ENCODE results near the gene CRKL. TPM values are rescaled to one million over a fixed set of nuclear protein-coding genes. Genes with fewer than 3 reads are reported as not detected.

Gene CRKL
- total RNA-seq, 1 experiment from 2014 or later = 87.7 TPM

- no peak for ATAC-seq
- CTCF ChIA-PET = no interaction called here
- Histone ChIP-seq H3K4me1 (ENCODE audit: control insufficient read depth in 1 of 2, insufficient read depth in 2 of 2, low read length in 2 of 2) (peaks cover 7 to 30% of the 10 kb centered on the region in 2 experiments), H3K9ac (ENCODE audit: low read length) (no peak overlapping the region), H3K27ac (ENCODE audit: low read depth, low read length) (no peak overlapping the region), H3K79me2 (ENCODE audit: insufficient read depth, low read length) (peaks cover 72% of the 10 kb centered on the region), H3K27me3 (ENCODE audit: insufficient read depth, low read length) (no peaks in the 10 kb centered on the region), H3K36me3 (ENCODE audit: control insufficient read depth in 1 of 2, insufficient read depth in 2 of 2, low read length in 2 of 2) (peaks cover 25 to 43% of the 10 kb centered on the region in 2 experiments; a peak in 3 of 4 replicates), H3K4me3 (replicated peaks in 1 of 2; ENCODE audit: low read depth in 1 of 2, low read length in 2 of 2) (no peak overlapping the region), H4K20me1 (ENCODE audit: insufficient read depth) (peaks cover 9% of the 10 kb centered on the region; the same call in 1 of the 2 replicates), H2AFZ (ENCODE audit: low read depth, low read length, poor library complexity, severe bottlenecking) (no peak overlapping the region), H3K9me2 (ENCODE audit: insufficient read depth) (no peaks in the 10 kb centered on the region), H3K4me2 (ENCODE audit: low read length) (no peak overlapping the region), H3K9me3 (ENCODE audit: control insufficient read depth in 1 of 2, insufficient read depth in 1 of 2, low read depth in 1 of 2, low read length in 2 of 2) (no peaks in the 10 kb centered on the region)
- no peak for TF ChIP-seq POLR2A (IDR thresholded peaks at IDR 0.05; ENCODE audit: borderline replicate concordance, extremely low read depth, insufficient read depth, insufficient read length)
- no peak for TF ChIP-seq TCF7L2 (IDR thresholded peaks at IDR 0.05; ENCODE audit: borderline replicate concordance, extremely low read depth, insufficient read depth, insufficient read length)
- TF ChIP-seq, protein P1, sequence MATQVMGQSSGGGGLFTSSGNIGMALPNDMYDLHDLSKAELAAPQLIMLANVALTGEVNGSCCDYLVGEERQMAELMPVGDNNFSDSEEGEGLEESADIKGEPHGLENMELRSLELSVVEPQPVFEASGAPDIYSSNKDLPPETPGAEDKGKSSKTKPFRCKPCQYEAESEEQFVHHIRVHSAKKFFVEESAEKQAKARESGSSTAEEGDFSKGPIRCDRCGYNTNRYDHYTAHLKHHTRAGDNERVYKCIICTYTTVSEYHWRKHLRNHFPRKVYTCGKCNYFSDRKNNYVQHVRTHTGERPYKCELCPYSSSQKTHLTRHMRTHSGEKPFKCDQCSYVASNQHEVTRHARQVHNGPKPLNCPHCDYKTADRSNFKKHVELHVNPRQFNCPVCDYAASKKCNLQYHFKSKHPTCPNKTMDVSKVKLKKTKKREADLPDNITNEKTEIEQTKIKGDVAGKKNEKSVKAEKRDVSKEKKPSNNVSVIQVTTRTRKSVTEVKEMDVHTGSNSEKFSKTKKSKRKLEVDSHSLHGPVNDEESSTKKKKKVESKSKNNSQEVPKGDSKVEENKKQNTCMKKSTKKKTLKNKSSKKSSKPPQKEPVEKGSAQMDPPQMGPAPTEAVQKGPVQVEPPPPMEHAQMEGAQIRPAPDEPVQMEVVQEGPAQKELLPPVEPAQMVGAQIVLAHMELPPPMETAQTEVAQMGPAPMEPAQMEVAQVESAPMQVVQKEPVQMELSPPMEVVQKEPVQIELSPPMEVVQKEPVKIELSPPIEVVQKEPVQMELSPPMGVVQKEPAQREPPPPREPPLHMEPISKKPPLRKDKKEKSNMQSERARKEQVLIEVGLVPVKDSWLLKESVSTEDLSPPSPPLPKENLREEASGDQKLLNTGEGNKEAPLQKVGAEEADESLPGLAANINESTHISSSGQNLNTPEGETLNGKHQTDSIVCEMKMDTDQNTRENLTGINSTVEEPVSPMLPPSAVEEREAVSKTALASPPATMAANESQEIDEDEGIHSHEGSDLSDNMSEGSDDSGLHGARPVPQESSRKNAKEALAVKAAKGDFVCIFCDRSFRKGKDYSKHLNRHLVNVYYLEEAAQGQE (IDR thresholded peaks at IDR 0.05; ENCODE audit: low read depth) = no peak
- TF ChIP-seq, protein P2, sequence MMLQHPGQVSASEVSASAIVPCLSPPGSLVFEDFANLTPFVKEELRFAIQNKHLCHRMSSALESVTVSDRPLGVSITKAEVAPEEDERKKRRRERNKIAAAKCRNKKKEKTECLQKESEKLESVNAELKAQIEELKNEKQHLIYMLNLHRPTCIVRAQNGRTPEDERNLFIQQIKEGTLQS (IDR thresholded peaks at IDR 0.05) = no peak
- TF ChIP-seq ELF1 (IDR thresholded peaks at IDR 0.05; ENCODE audit: borderline replicate concordance, low read depth) = no peak
- no peak for TF ChIP-seq CEBPB (IDR thresholded peaks at IDR 0.05; ENCODE audit: low read depth)
- no peak for TF ChIP-seq SP1 (IDR thresholded peaks at IDR 0.05; ENCODE audit: low read depth)
- TF ChIP-seq, protein P3, sequence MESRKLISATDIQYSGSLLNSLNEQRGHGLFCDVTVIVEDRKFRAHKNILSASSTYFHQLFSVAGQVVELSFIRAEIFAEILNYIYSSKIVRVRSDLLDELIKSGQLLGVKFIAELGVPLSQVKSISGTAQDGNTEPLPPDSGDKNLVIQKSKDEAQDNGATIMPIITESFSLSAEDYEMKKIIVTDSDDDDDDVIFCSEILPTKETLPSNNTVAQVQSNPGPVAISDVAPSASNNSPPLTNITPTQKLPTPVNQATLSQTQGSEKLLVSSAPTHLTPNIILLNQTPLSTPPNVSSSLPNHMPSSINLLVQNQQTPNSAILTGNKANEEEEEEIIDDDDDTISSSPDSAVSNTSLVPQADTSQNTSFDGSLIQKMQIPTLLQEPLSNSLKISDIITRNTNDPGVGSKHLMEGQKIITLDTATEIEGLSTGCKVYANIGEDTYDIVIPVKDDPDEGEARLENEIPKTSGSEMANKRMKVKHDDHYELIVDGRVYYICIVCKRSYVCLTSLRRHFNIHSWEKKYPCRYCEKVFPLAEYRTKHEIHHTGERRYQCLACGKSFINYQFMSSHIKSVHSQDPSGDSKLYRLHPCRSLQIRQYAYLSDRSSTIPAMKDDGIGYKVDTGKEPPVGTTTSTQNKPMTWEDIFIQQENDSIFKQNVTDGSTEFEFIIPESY (IDR thresholded peaks at IDR 0.05; ENCODE audit: extremely low read depth, insufficient replicate concordance, low read length) = no peak
- no peak for TF ChIP-seq POLR2AphosphoS5 (IDR thresholded peaks at IDR 0.05; ENCODE audit: low read depth, low read length)
- no peak for TF ChIP-seq FOSL1 (IDR thresholded peaks at IDR 0.05; ENCODE audit: low read depth)
- no peak for TF ChIP-seq JUND (IDR thresholded peaks at IDR 0.05)
- no peak for TF ChIP-seq RAD21 (IDR thresholded peaks at IDR 0.05; ENCODE audit: low read depth)
- no peak for TF ChIP-seq EGR1 (IDR thresholded peaks at IDR 0.05; ENCODE audit: low read depth)
- TF ChIP-seq MAX (IDR thresholded peaks at IDR 0.05) = no peak
- TF ChIP-seq EZH2phosphoT487 (IDR thresholded peaks at IDR 0.05; ENCODE audit: borderline replicate concordance) = no peak
- no peak for TF ChIP-seq EZH2 (IDR thresholded peaks at IDR 0.05)
- TF ChIP-seq YY1 (IDR thresholded peaks at IDR 0.05; ENCODE audit: extremely low read depth, insufficient replicate concordance, low read depth, low read length) = no peak
- TF ChIP-seq SIN3A (IDR thresholded peaks at IDR 0.05; ENCODE audit: low read depth) = no peak
- DNase-seq (ENCODE audit: low read depth, low spot score) = no peak
- POLR2A ChIA-PET = no interaction called here
- RAD21 ChIA-PET (ENCODE audit: low non-redundant PET in 1 of 2, low total read pairs in 2 of 2, uncharacterized antibody in 2 of 2, unreplicated experiment in 2 of 2) = no interaction called here
- BruUV-seq (replicated peaks) = no TSS peak
- intact Hi-C loops (cut with micrococcal nuclease) = no loop called here
Observed at GRCh38 chr22:20952544-20953341, 35.5 kb downstream of the CRKL start.

Data from HCT116 (cell line).